ENCODE measurements around the gene CYP4B1.
"Not testable (repeated sequence)": the region's sequence is repeated elsewhere in the genome, so short reads cannot be mapped to it uniquely, and the experiment has no call there.

The CYP4B1 gene

GRCh38 chr1:46812065-46812963 lies 13.5 kb downstream of the CYP4B1 start:
- DNase-seq (ENCODE audit: low read depth): no peak
- H3K4me3 ChIP-seq (ENCODE audit: low read depth, low read length): no peak overlapping the region

GRCh38 chr1:46812996-46813857 lies 14.4 kb downstream of the CYP4B1 start:
- no peak for DNase-seq (ENCODE audit: low read depth)
- H3K4me3 ChIP-seq (ENCODE audit: low read depth, low read length): no peak overlapping the region

- no peak for DNase-seq (ENCODE audit: low read depth)
- no peak overlapping the region for H3K4me3 ChIP-seq (ENCODE audit: low read depth, low read length)
Observed at GRCh38 chr1:46813858-46814396, 15.1 kb downstream of the CYP4B1 start.

GRCh38 chr1:46815133-46815532 lies 16.3 kb downstream of the CYP4B1 start:
- DNase-seq (ENCODE audit: low read depth): no peak
- no peak overlapping the region for H3K4me3 ChIP-seq (ENCODE audit: low read depth, low read length)

GRCh38 chr1:46816930-46817329 lies 18.1 kb downstream of the CYP4B1 start:
- H3K4me3 ChIP-seq (ENCODE audit: low read depth, low read length): no peak overlapping the region
- no peak for DNase-seq (ENCODE audit: low read depth)

GRCh38 chr1:46817814-46818213 lies 19.0 kb downstream of the CYP4B1 start:
- DNase-seq (ENCODE audit: low read depth): no peak
- no peak overlapping the region for H3K4me3 ChIP-seq (ENCODE audit: low read depth, low read length)

- H3K4me3 ChIP-seq (ENCODE audit: low read depth, low read length): no peak overlapping the region
- DNase-seq (ENCODE audit: low read depth): no peak
Observed at GRCh38 chr1:46818591-46818990, 19.7 kb downstream of the CYP4B1 start.

GRCh38 chr1:46819335-46819734 lies 20.5 kb downstream of the CYP4B1 start:
- no peak overlapping the region for H3K4me3 ChIP-seq (ENCODE audit: low read depth, low read length)
- DNase-seq (ENCODE audit: low read depth): no peak

GRCh38 chr1:46820076-46820475 lies 21.2 kb downstream of the CYP4B1 start:
- H3K4me3 ChIP-seq (ENCODE audit: low read depth, low read length): no peak overlapping the region
- no peak for DNase-seq (ENCODE audit: low read depth)

- DNase-seq (ENCODE audit: low read depth): no peak
- H3K4me3 ChIP-seq (ENCODE audit: low read depth, low read length): no peak overlapping the region
Observed at GRCh38 chr1:46820560-46821060, 21.8 kb downstream of the CYP4B1 start.

GRCh38 chr1:46822248-46822826 lies 23.5 kb downstream of the CYP4B1 start:
- no peak overlapping the region for H3K4me3 ChIP-seq (ENCODE audit: low read depth, low read length)
- no peak for DNase-seq (ENCODE audit: low read depth)

- no peak overlapping the region for H3K4me3 ChIP-seq (ENCODE audit: low read depth, low read length)
- no peak for DNase-seq (ENCODE audit: low read depth)
Observed at GRCh38 chr1:46823151-46823550, 24.3 kb downstream of the CYP4B1 start.

GRCh38 chr1:46826892-46827291 lies 28.0 kb downstream of the CYP4B1 start:
- H3K4me3 ChIP-seq (ENCODE audit: low read depth, low read length); DNase-seq (ENCODE audit: low read depth): not testable (repeated sequence)

- no peak for DNase-seq (ENCODE audit: low read depth)
- no peak overlapping the region for H3K4me3 ChIP-seq (ENCODE audit: low read depth, low read length)
Observed at GRCh38 chr1:46830665-46831322, 31.9 kb downstream of the CYP4B1 start.

- DNase-seq (ENCODE audit: low read depth); H3K4me3 ChIP-seq (ENCODE audit: low read depth, low read length): not testable (repeated sequence)
Observed at GRCh38 chr1:46835469-46835868, 36.6 kb downstream of the CYP4B1 start.

GRCh38 chr1:46846386-46846785 lies 47.5 kb downstream of the CYP4B1 start:
- DNase-seq (ENCODE audit: low read depth); H3K4me3 ChIP-seq (ENCODE audit: low read depth, low read length): not testable (repeated sequence)

GRCh38 chr1:46857660-46858065 lies 58.8 kb downstream of the CYP4B1 start:
- H3K4me3 ChIP-seq (ENCODE audit: low read depth, low read length); DNase-seq (ENCODE audit: low read depth): not testable (repeated sequence)

GRCh38 chr1:46862348-46862747 lies 63.5 kb downstream of the CYP4B1 start:
- DNase-seq (ENCODE audit: low read depth): no peak
- H3K4me3 ChIP-seq (ENCODE audit: low read depth, low read length): no peak overlapping the region
